Measurements from ENCODE around the gene RNF166.

The RNF166 gene

GRCh38 chr16:88723911-88724310, 17.7 kb upstream of the RNF166 start:
- no peak for DNase-seq (ENCODE audit: low read depth)

GRCh38 chr16:88723507-88723887, 17.3 kb upstream of the RNF166 start:
- DNase-seq (ENCODE audit: low read depth), result no peak

DNA sequence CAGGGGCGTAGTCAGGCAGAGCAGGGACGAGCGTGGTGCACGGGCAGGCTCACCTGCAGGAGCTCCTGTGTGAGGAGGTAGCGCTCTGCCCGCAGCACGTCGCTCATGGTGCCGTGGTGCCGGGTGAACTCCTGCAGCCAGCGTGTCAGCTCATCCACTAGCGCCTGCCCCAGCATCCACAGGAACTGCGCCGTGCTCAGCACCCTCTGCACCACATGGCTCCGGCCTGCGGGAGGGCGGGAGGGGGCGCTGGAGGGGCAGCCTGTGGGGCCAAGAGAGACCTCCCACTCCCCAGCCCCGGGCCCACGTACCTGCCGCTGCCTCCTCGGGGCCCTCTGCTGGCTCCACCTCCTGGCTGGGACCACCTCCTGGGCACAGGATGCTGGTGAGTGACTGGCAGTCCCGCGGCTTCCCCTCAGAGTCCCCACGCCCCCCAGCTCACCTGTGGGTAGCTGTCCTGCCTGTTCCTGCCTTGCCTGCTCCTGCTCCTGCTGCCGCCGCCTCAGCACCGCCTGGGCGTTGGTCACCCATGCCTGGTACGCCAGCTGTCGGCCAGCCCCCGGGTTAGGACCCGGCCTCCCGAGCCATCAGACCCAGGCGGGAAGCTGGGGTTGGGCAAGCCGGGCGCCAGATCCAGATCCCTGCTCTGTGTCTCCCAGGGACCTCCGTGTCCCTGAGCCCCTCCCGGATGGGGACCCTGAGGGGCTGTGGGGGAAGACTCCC, 16.7 kb upstream of the RNF166 start:
- DNase-seq (ENCODE audit: low read depth), result no peak

DNA sequence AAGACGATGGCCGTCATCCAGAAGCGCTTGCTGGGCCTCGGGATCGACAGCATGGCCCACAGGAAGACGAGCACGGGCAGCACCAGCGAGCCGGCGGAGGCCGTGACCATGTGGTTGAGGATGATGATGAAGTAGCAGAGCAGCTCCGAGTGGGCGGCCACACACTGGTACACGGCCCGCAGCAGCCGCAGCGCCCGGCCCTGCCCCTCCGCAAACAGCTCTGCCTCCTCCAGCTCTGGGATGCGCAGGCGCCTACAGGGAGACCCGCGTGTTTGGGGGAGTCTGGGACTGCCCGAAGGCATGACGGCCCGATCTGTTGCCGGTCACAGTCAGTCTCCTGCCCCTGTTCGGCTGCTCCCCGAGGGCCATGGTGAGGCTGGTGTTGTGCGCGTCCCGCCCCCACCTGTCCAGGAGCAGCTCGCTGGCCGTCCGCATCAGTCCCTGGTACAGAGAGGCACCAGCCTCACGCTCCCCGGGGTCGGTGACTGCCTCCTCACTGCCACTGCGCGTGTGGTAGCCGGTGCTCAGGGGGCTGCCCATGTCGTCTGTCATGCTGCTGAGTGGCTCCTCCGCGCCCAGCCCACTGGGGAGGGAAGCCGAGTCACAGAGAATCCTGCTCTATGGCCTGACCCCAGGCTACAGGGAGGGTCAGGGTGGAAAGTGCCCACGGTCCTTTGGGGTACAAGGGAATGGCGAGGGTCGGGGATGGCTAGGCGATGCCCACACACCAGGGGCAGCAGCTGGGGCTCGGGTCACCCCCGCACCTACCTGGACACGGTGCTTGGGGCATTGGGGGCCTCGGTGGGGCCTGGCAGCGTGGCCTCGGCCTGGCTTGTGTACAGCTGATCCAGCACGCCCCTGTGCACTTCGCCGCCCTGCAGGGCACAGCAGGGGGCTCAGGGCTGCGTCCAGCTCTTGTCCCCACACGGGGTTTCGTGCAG, 15.9 kb upstream of the RNF166 start:
- no peak for DNase-seq (ENCODE audit: low read depth)

DNA sequence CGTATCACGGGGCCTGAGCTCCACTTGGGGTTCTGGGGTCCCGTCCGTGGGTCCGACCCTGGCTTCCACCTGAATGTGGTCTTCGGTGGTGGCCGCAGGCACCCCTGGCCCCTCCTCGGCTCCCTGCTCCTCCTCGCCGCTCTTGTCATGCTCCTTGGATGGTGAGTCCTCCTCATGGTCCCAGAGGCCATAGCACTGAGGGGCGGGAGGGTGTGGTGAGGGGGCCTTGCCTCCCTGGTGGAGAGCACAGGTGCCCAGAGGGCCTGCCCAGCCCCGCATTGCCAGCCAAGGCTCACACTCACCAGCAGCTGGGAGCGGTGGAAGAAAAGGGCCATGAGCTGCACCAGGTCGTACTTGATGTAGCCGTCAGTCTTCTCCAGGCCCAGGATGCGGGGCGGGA, 15.0 kb upstream of the RNF166 start:
- no peak for DNase-seq (ENCODE audit: low read depth)

DNA sequence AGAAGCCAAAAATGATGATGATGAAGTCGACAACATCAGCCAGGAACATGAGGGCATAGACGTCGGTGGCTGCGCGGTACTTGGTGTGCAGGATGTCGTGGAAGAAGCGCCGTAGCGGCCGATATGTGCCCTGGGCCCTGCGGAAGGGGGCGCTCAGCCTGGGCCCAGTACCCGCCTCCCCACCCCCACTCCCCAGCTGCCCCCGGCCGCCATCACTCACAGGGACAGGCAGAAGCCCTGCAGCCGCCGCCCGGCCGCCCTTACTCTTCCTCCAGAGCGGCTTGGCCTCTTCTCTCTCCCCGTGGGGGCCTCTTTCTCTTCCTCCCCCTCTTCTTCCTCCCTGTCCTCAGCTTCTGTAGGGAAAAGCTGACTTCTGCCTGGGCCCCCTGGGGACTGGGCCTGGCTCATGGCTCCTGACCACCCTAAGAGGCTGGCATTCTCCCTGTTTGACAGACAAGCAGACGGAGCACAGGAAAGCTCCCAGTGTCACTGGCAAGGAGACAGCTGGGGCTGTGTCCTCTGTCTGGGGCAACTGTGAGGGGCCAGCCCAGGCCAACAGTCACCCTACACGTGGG, 14.3 kb upstream of the RNF166 start:
- no peak for DNase-seq (ENCODE audit: low read depth)

GRCh38 chr16:88719933-88720296, 13.7 kb upstream of the RNF166 start:
- no peak for DNase-seq (ENCODE audit: low read depth)

- DNase-seq (ENCODE audit: low read depth), result no peak
Measured at GRCh38 chr16:88719267-88719932, 13.2 kb upstream of the RNF166 start.

- no peak for DNase-seq (ENCODE audit: low read depth)
Measured at GRCh38 chr16:88718178-88718577, 12.0 kb upstream of the RNF166 start.

GRCh38 chr16:88716601-88717001, 10.4 kb upstream of the RNF166 start:
- no peak for DNase-seq (ENCODE audit: low read depth)

DNA sequence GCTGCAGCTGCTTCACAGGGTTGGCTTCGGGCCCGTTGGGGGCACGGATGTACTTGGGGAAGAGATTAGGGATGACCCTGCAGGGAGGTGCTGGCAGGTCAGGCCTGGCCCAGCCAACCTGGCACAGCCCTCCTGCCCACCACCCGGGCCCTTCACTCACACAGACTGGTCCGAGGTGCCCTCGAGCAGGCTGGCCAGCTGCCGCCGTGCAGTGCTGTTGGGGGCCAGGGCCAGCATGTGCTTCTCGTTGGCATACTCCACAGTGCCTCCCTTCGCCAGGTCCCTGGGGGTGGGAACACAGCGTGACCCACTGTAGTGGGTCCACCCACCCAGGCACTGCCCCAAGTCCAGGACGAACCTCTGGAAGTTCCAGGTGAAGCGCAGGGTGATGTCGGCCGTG, 10.0 kb upstream of the RNF166 start:
- DNase-seq (ENCODE audit: low read depth), result no peak

- DNase-seq (ENCODE audit: low read depth), result no peak
Measured at GRCh38 chr16:88715312-88716190, 9.3 kb upstream of the RNF166 start.

- no peak for DNase-seq (ENCODE audit: low read depth)
Measured at GRCh38 chr16:88714420-88715302, 8.5 kb upstream of the RNF166 start.

DNA sequence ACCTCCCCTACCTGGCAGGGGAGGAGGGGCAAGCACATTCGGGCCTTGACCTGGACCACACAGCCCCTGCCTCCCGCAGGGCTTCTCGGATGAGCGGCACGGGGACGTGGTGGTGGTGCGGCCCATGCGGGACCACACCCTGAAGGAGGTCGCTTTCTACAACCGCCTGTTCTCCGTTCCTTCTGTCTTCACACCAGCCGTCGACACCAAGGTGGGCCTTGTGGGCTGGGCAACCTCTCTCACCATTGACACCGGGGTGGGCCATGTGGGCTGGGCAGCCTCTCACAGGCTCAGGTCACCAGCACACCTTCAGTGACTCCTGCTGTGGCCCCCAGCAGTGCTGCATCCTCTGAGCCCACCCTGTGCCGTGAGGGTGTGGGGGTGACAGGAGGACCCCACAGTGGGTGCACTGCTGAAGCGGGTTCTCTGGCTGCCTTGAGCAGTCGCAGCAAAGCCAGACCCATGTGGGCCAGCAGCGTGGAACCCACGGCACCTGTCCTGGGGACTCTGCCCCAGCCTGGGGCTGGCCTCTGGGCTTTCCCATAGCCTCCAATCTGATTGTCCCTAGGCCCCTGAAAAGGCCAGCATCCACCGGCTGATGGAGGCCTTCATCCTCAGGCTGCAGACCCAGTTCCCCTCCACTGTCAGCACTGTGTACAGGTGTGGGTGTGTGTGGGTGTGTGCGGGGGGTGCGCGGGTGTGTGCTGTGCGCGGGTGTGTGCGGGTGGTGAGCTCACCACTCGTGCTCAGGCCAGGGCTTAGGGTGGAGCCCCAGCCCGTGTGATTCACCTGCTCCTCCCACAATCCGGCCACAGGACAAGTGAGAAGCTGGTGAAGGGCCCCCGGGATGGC, 7.6 kb upstream of the RNF166 start:
- DNase-seq (ENCODE audit: low read depth), result no peak

DNA sequence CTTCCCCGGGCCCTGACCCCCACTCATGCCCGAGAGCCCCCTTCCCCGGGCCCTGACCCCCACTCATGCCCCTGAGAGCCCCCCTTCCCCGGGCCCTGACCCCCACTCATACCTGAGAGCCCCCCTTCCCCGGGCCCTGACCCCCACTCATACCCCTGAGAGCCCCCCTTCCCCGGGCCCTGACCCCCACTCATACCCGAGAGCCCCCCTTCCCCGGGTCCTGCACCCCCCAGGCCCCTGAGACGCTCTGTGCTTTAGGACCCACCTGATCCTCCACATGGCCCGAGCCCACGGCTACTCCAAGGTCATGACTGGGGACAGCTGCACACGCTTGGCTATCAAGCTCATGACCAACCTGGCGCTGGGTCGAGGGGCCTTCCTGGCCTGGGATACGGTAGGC, 6.8 kb upstream of the RNF166 start:
- DNase-seq (ENCODE audit: low read depth), result no peak

GRCh38 chr16:88712362-88712979, 6.3 kb upstream of the RNF166 start:
- no peak for DNase-seq (ENCODE audit: low read depth)

- no peak for DNase-seq (ENCODE audit: low read depth)
Measured at GRCh38 chr16:88711750-88712340, 5.6 kb upstream of the RNF166 start.

DNA sequence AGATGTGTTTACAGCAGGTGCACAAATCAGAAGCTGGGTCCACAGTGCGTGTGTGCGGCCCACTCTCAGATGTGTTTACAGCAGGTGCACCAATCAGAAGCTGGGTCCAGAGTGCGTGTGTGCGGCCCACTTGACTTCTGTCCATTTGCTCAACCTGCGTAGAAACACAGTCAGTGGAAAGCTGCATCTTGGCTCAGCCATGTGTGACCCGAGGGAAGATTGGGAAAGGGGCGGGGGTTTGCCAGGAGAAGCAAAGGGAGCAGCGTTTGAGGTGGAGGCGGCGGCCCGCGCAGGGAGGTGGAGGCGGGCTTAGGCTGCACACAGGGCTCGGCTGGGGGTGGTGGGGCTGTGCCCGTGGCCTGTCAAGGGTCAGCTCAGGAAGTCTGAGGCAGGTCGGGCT, 4.3 kb upstream of the RNF166 start:
- DNase-seq (ENCODE audit: low read depth), result no peak
